Right ventricle myocardium superior (tissue), 1 donor: Measurements from ENCODE around the gene TBCD. TPM values are rescaled to one million over a fixed set of nuclear protein-coding genes. Genes with fewer than 3 reads are reported as not detected.

Experiments
- ATAC-seq: fragments of 200-7000 bp; cut with Tn5 transposase; one replicate; pipeline ENCODE4 v1.9.1; 2020; ENCODE audit warnings: mild to moderate bottlenecking; ENCODE audit not compliant: poor library complexity
- DNase-seq: peaks from one replicate; pipeline ENCODE4 v3.0.0-alpha.2; 2020
- intact Hi-C: fragments of 100-400 bp; cut with DNase I; formaldehyde crosslinking; loops from one replicate; pipeline ENCODE4 v1.11.2; 2022
- total RNA-seq: library from RNA; stranded (reverse); fragmentation: NEBNext Ultra II Directional; extraction: Animal tissue kit (Norgen Biotek cat#: 25700); gene quantifications from one replicate; pipeline ENCODE4 v1.2.1, GENCODE V29; 2021
- donor health status: DM: no; HTN: yes; CAD: no; lungs with severe emphysema.

TBCD gene
- total RNA-seq, 1 donor from 2014 or later, result 45.1 TPM

DNA sequence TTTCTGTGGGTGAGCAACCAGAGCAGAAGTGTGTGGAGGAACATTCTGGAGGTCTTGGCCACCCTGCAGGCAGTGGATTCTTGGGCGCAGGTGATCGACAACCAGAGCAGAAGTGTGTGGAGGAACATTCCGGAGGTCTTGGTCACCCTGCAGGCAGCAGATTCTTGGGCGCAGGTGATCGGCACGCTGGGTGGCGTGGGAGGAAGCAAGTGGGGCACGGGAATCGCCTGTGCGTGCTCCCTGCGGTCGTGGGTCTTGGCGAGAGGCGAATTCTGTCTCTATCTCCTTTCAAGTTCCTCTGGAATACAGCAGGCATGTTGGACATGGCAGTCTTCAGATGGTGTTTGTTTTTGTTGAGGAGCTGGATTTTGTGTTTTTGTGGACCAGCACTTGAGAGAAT is 118.7 kb downstream of the TBCD start:
- no peak for ATAC-seq
- DNase-seq, result no peak
- intact Hi-C loops, result no loop called here

- no peak for ATAC-seq
- intact Hi-C loops, result no loop called here
- DNase-seq, result no peak
Measured at GRCh38 chr17:82871056-82871775, 119.4 kb downstream of the TBCD start.

GRCh38 chr17:82871776-82872561 is 120.1 kb downstream of the TBCD start:
- intact Hi-C loops, result no loop called here
- ATAC-seq (no peak), DNase-seq (no peak)

DNA sequence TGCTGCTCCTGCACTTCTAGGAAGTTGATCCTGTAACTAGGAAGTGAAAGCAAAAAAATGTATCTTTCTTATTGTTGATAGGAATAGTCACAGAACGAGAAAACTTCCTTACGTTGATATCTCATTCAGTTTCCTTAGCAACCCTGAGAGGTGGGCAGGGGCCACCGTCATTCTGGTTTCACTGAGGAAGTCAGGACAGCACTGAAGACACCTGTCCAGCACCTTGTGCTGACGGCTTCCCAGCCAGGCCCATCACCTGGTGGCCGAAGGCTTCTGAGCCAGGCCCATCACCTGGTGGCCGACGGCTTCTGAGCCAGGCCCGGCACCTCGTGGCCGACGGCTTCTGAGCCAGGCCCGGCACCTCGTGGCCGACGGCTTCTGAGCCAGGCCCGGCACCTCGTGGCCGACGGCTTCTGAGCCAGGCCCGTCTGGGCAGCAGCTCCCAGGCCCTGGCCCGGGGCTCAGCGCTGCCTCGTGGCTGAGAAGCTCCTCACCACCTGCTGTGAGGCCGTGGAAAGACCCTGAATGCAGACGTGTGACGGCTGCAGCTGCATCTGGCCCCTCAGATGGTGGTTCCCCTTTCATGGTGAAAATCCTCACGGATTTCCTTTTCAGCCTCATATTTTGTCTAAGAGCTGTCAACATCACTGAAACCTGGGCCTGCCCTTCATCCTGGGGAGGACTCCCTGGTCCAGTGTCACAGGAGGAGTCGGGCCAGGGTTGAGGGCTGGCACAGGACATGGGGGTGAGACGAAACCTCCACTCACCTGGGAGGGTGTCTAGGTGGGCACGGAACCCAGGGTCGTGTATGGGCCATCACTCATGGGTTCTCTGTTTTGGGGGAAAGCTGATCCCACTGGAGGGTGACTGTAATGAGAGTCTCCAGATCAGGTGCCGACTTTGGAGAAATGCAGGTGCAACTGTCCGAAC is 121.0 kb downstream of the TBCD start:
- ATAC-seq (no peak), DNase-seq (no peak)
- intact Hi-C loops, result no loop called here

GRCh38 chr17:82873521-82873920 is 121.7 kb downstream of the TBCD start:
- intact Hi-C loops, result no loop called here
- DNase-seq (no peak), ATAC-seq (no peak)

- ATAC-seq, result no peak
- intact Hi-C loops, result no loop called here
- DNase-seq, result no peak
Measured at GRCh38 chr17:82874011-82874835, 122.4 kb downstream of the TBCD start.

DNA sequence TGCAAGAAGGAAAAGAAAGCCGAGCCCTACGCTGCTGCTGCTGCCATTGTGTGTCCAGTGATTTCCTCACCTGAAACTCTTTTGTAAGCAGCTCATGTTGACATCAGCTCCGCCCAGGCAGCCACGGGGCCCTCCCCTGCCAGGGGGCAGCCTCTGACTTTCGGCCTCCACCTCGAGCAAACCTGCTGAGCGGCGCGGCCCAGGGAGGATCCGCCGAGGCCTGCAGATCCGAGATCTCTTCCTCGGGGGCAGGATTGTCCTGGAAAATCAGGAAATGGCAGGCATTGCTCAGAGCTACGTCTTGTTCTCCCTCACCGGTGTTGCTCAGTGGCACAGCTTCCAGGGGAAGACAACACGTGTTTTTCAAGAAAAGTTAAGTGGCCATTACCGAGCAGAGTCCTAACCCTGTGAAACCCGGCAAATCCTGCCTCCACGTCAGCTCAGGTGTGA is 123.6 kb downstream of the TBCD start:
- ATAC-seq, result no peak
- intact Hi-C loops, result no loop called here

GRCh38 chr17:82876149-82876548 is 124.3 kb downstream of the TBCD start:
- intact Hi-C loops, result no loop called here
- DNase-seq (no peak), ATAC-seq (peak; percentile 16)

More for the DNA sequence above, 123.6 kb downstream of the TBCD start:
- DNase-seq, result no peak

DNA sequence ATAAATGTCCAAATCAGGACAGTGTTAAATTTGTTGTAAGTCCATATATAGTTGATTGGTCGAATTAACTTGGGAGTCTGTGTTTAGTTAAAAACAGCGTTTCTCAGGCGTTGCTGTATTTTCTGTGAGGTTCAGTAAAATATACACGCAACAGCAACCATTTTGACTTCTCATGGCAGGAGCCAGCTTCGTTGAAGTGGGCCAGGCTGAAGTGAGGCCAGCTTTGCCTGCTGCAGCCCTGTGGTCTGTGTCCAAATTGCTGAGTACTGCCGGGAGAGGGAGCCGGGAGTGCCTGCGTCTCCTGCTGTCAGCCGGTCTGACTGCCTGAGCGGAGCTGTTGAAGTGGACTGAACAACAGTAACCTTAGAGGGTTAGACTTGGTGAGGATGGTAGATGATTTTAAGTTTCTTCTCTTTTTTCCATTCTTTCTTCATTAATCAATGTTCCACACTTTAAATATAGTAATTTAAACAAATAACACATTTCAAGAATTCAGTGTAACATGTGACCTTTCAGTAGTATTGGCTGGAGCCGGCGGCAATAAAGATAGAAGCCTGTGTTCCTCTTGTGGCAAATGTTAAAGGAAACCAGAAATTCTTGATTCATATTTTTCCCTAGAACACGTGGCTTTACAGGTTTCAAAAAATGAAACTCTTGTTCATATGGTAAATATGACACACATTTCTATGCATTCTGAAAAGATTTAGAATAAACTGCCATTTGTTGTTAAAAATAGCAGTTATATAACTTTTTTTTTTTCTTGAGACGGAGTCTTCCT is 124.9 kb downstream of the TBCD start:
- DNase-seq (peak; percentile 87), ATAC-seq (peak; percentile 95)
- intact Hi-C loops, result no loop called here

GRCh38 chr17:82878527-82878926 is 126.7 kb downstream of the TBCD start:
- intact Hi-C loops, result no loop called here

GRCh38 chr17:82879241-82879640 is 127.4 kb downstream of the TBCD start:
- ATAC-seq (no peak), DNase-seq (peak; percentile 36)
- intact Hi-C loops, result no loop called here

More at GRCh38 chr17:82878527-82878926, 126.7 kb downstream of the TBCD start:
- no peak for ATAC-seq
- DNase-seq, result peak; percentile 22

- intact Hi-C loops, result no loop called here
- peak; percentile 35 for DNase-seq
- ATAC-seq, result no peak
Measured at GRCh38 chr17:82880620-82881323, 128.9 kb downstream of the TBCD start.

DNA sequence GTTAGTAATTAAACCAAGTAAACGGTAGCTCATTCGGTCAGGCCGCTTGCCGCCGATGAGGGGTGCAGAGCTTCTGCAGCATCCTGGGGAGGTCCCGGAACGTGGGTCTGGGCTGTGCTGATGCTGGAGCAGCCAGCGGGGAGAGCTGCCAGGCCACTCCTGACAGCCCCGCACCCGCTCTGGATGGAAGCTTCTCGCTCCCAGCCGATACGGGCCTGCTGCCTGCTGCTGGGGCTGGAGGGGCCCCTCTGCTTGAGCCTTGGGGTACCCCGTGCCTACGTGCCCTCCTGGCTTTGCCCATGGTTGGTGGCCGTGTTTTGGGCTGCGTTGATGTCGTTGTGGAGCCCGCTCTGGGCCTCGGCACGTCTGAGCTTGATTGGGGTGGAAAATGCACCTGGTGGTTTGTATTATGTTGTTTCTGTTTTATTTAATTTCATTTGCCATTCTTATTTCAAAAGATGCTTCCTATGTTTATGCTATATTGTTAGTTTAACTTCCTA is 129.5 kb downstream of the TBCD start:
- no peak for ATAC-seq
- DNase-seq, result peak; percentile 36
- intact Hi-C loops, result no loop called here

DNA sequence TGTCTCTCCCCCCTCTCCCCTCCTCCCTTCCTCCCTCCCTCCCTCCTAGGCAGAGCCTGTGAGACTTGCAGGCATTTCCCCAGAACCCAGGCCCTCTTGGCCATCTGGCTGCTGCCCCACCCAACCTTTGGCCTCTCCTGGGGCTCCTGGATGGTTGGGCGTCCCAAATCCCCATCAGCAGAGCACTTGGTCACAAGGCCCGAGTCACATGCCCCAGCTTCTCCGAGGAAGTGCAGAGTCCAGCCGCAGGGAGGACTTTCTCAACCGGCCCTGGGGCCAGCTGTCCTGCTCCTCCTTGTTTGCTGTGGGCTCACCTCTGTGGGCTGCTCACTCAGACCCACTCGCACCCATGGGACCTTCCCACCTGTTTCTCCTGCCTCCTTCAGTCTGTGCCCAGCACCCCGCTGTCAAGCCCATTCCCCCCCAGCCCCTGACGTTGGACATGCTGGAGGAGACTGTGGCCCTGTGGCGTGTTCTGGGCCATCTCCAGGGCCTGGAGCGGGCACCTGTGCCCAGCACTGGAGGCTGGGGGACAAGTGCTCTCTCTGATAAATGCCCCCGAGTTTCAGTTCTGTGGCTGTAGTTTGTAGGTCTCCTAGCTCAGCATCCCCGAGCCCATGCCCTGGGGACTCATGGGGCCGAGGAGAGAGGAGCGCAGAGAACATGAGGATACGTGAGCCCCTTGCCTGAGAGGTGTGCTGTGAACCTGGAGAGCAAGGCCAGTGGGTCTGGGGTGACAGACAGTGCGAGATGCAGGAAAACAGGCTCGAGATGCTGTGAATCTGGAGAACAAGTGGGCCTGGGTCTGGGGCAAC is 130.2 kb downstream of the TBCD start:
- intact Hi-C loops, result no loop called here
- ATAC-seq, result peak; percentile 48
- peak; percentile 76 for DNase-seq

DNA sequence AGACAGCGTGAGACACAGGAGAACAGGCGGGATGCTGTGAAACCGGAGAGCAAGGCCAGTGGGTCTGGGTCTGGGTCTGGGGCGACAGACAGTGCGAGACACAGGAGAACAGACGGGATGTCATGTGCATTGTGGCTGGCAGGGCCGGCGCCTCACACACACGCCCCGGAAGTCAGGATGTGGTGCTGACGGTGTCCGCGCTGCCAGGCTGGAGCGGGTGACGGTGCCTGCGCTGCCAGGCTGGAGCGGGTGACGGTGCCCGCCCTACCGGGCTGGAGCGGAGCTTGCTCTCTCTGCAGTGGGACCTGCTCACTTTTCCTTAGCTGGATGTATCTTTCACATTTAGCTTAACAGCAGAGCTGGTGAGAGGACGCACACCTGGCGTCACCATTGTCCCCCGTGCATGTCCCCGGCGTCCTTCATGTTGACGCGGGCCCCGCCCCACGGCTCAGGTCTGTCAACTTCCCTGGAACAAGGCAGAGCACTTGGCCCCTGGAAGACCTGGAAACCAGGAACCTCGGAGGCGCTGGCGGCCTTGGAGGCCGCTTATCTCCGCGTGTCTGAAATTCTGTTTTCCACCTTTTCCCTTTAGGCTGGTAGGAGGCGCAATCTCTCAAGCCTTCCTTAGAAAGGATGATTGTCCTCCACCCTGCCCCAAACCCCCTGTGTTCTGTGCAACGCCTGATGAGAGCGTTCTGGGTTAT is 131.0 kb downstream of the TBCD start:
- no peak for DNase-seq
- no peak for ATAC-seq
- intact Hi-C loops, result no loop called here
